Mammary epithelial cell (primary cell): ENCODE results near the gene ADIPOQ.

Source experiments
- CTCF ChIP-seq, 2 donors: IDR thresholded peaks in 1 of 2; conservative IDR thresholded peaks in 1 of 2; 2 replicates each; pipeline ENCODE4 v1.5.1; 2011 to 2012; ENCODE audit warnings: inconsistent platforms in 2 of 2, low read length in 2 of 2, mild to moderate bottlenecking in 2 of 2, control low read depth in 1 of 2, low read depth in 1 of 2; ENCODE audit not compliant: insufficient read depth in 1 of 2; ENCODE audit errors: extremely low read depth in 1 of 2
- EZH2 ChIP-seq: IDR thresholded peaks from 2 replicates; pipeline ENCODE4 v1.6.1; 2012; ENCODE audit warnings: low read length, inconsistent platforms, borderline replicate concordance

GRCh38 chr3:186854146-186854545 lies 11.6 kb downstream of the ADIPOQ start:
- TF ChIP-seq CTCF (conservative IDR thresholded peaks at IDR 0.05 in 1 of 2, IDR thresholded peaks at IDR 0.05 in 1 of 2; ENCODE audit: extremely low read depth in 1 of 2, insufficient read depth in 1 of 2, low read depth in 1 of 2, low read length in 2 of 2) (no peak), EZH2 (no peak)
